ENCODE measurements around the gene NDUFAF2. TPM values are rescaled to one million over a fixed set of nuclear protein-coding genes. Genes with fewer than 3 reads are reported as not detected.

The NDUFAF2 gene
- total RNA-seq, 1 experiment from 2014 or later = 120 TPM

DNA sequence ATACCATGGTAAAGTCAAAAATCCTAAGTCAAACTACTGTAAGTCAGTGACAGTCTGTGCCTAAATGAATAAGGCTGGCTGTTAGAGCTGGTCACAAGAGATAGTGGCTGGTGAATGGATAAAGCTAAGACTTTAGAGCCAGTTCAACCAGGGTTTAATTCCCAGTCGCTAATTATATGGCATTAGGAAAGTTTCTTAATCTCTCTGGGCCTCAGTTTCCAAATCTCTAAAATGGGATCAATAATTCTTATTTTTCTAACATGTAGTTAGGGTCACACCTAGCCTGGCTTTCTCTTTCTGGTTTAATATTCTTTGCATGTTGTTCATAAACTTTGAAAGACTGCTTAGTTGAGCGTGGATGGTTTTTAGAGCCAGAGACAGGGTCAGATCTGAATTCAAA lies 152.5 kb downstream of the NDUFAF2 start:
- DNase-seq (ENCODE audit: unreplicated experiment) = no peak
- Mint-ChIP-seq H3K27ac (ENCODE audit: low read depth, unreplicated experiment) (no peak overlapping the region), H3K36me3 (ENCODE audit: insufficient read depth, unreplicated experiment) (peaks cover 26% of the 10 kb centered on the region), H3K4me3 (ENCODE audit: unreplicated experiment) (no peak overlapping the region), H3K9me3 (ENCODE audit: unreplicated experiment) (peaks cover 11% of the 10 kb centered on the region), H3K4me1 (ENCODE audit: insufficient read depth, unreplicated experiment) (no peaks in the 10 kb centered on the region), H3K27me3 (ENCODE audit: insufficient read depth, unreplicated experiment) (no peaks in the 10 kb centered on the region)
- TF ChIP-seq, protein P1, sequence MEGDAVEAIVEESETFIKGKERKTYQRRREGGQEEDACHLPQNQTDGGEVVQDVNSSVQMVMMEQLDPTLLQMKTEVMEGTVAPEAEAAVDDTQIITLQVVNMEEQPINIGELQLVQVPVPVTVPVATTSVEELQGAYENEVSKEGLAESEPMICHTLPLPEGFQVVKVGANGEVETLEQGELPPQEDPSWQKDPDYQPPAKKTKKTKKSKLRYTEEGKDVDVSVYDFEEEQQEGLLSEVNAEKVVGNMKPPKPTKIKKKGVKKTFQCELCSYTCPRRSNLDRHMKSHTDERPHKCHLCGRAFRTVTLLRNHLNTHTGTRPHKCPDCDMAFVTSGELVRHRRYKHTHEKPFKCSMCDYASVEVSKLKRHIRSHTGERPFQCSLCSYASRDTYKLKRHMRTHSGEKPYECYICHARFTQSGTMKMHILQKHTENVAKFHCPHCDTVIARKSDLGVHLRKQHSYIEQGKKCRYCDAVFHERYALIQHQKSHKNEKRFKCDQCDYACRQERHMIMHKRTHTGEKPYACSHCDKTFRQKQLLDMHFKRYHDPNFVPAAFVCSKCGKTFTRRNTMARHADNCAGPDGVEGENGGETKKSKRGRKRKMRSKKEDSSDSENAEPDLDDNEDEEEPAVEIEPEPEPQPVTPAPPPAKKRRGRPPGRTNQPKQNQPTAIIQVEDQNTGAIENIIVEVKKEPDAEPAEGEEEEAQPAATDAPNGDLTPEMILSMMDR (IDR thresholded peaks at IDR 0.05; ENCODE audit: unreplicated experiment) = no peak
- CTCF ChIA-PET = no interaction called here
- intact Hi-C loops (cut with micrococcal nuclease) = no loop called here
- POLR2A ChIA-PET = interaction anchor here (1.5 kb wide), 1 partner anchor 14 kb away, joined by 3 read pairs; no protein-coding TSS in a partner anchor
- BruUV-seq (replicated peaks) = no TSS peak

DNA sequence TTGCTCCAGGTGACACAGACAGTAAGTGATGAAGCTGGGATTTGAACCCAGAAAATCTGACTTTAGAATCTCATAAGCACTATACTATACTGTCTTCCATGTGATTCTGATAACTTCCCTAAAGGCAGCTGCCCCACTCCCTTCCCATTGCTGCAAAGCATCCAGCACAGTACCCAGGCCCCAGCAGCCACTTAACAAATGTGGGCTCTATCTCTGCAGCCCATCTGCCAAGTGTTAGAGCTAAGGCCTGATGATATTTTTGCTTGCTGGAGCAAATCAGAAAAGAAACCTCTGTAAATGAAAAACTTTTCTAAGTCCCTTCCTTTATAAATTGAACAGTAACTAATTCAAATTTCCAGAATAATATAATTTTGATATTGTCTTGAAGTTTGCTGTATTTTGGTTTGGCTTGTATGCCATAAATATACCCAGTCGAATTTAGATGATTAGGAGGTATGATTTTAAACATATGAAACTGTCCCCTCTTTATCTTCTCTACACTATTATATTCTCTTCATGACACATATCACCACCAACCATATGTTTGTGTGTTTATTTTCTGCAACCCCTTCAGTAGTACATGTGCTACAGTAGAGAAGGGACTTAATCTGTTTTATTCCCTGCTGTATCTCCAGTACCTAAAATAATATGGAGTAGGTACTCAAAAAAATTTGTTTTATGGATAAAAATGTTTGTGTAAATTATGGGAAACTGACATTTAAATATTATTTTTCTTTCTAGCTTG lies 153.4 kb downstream of the NDUFAF2 start:
- ChIA-PET POLR2A (interaction anchor here (1.5 kb wide), 1 partner anchor 13 kb away, joined by 3 read pairs; no protein-coding TSS in a partner anchor), CTCF (no interaction called here)
- BruUV-seq (replicated peaks) = no TSS peak
- intact Hi-C loops (cut with micrococcal nuclease) = no loop called here
- no peaks in the 10 kb centered on the region for H3K4me1 Mint-ChIP-seq (ENCODE audit: insufficient read depth, unreplicated experiment)
- H3K4me3 Mint-ChIP-seq (ENCODE audit: unreplicated experiment) = no peak overlapping the region
- TF ChIP-seq, protein P1 (IDR thresholded peaks at IDR 0.05; ENCODE audit: unreplicated experiment) = no peak
- peaks cover 26% of the 10 kb centered on the region for H3K36me3 Mint-ChIP-seq (ENCODE audit: insufficient read depth, unreplicated experiment)
- no peak for DNase-seq (ENCODE audit: unreplicated experiment)
- peaks cover 6% of the 10 kb centered on the region for H3K9me3 Mint-ChIP-seq (ENCODE audit: unreplicated experiment)
- H3K27ac Mint-ChIP-seq (ENCODE audit: low read depth, unreplicated experiment) = no peak overlapping the region
- no peaks in the 10 kb centered on the region for H3K27me3 Mint-ChIP-seq (ENCODE audit: insufficient read depth, unreplicated experiment)

DNA sequence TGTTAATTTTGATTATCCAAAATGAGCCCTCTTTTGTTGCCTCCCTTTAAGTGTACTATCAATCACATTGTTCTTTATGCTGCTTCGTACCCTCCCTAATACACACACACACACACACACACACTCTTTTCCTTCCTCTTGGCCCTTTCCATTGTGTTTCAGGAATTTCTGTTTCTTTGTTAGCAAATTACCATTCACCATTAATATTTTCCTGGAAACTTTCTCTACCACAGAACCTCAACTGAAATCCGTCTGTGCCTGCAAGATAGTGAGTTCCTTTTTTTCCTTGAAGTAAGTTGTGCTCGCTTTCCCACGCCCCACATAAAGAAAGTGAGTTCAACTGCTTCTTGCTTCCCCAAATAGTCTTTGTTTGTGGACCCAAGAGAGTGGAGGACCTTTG lies 155.4 kb downstream of the NDUFAF2 start:
- Mint-ChIP-seq H3K27ac (ENCODE audit: low read depth, unreplicated experiment) (no peak overlapping the region), H3K4me3 (ENCODE audit: unreplicated experiment) (no peak overlapping the region), H3K9me3 (ENCODE audit: unreplicated experiment) (peaks cover 6% of the 10 kb centered on the region), H3K36me3 (ENCODE audit: insufficient read depth, unreplicated experiment) (peaks cover 26% of the 10 kb centered on the region), H3K27me3 (ENCODE audit: insufficient read depth, unreplicated experiment) (no peaks in the 10 kb centered on the region), H3K4me1 (ENCODE audit: insufficient read depth, unreplicated experiment) (no peaks in the 10 kb centered on the region)
- BruUV-seq (replicated peaks) = no TSS peak
- POLR2A ChIA-PET = no interaction called here
- CTCF ChIA-PET = interaction anchor here (0.6 kb wide), 1 partner anchor 79 kb away, joined by 3 read pairs; no protein-coding TSS in a partner anchor
- TF ChIP-seq, protein P1 (IDR thresholded peaks at IDR 0.05; ENCODE audit: unreplicated experiment) = no peak
- no peak for DNase-seq (ENCODE audit: unreplicated experiment)
- intact Hi-C loops (cut with micrococcal nuclease) = no loop called here

DNA sequence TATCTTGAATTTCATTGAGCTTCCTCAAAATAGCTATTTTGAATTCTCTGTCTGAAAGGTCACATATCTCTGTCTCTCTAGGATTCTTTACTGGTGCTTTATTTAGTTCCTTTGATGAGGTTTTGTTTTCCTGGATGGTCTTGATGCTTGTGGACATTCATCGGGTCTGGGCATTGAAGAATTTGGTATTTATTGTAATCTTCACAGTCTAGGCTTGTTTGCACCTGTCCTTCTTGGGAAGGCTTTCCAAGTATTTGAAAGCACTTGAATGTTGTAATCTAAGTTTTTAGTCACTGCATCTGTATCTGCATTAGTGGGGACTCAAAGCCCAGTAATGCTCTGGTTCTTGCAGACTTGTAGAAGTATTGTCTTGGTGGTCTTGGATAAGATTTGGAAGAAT lies 169.4 kb downstream of the NDUFAF2 start:
- Mint-ChIP-seq H3K27ac (ENCODE audit: low read depth, unreplicated experiment) (no peak overlapping the region), H3K27me3 (ENCODE audit: insufficient read depth, unreplicated experiment) (no peaks in the 10 kb centered on the region), H3K4me3 (ENCODE audit: unreplicated experiment) (no peak overlapping the region), H3K9me3 (ENCODE audit: unreplicated experiment) (no peaks in the 10 kb centered on the region), H3K4me1 (ENCODE audit: insufficient read depth, unreplicated experiment) (no peaks in the 10 kb centered on the region), H3K36me3 (ENCODE audit: insufficient read depth, unreplicated experiment) (no peaks in the 10 kb centered on the region)
- BruUV-seq (replicated peaks) = no TSS peak
- DNase-seq (ENCODE audit: unreplicated experiment) = no peak
- ChIA-PET POLR2A (no interaction called here), CTCF (no interaction called here)
- TF ChIP-seq, protein P1 (IDR thresholded peaks at IDR 0.05; ENCODE audit: unreplicated experiment) = no peak
- intact Hi-C loops (cut with micrococcal nuclease) = no loop called here
